ENCODE results near the gene KDM2B. TPM values are rescaled to one million over a fixed set of nuclear protein-coding genes. Genes with fewer than 3 reads are reported as not detected.

KDM2B gene
- total RNA-seq, 1 donor from 2014 or later = 79.2 TPM

GRCh38 chr12:121448771-121449315, 132.0 kb downstream of the KDM2B start:
- TF ChIP-seq CTCF (IDR thresholded peaks at IDR 0.05; ENCODE audit: unreplicated experiment) = no peak
- no peak overlapping the region for H3K4me3 Mint-ChIP-seq (ENCODE audit: low read depth)
- H3K27me3 Mint-ChIP-seq = no peaks in the 10 kb centered on the region
- no peak for DNase-seq (ENCODE audit: low spot score, unreplicated experiment)
- H3K4me1 Mint-ChIP-seq (ENCODE audit: low read depth) = peaks cover 6% of the 10 kb centered on the region
- peaks cover 11% of the 10 kb centered on the region for H3K36me3 Mint-ChIP-seq (ENCODE audit: insufficient read depth)
- peak overlapping the region; percentile 67 for H3K27ac Mint-ChIP-seq
- no peaks in the 10 kb centered on the region for H3K9me3 Mint-ChIP-seq (ENCODE audit: low read depth)

DNA sequence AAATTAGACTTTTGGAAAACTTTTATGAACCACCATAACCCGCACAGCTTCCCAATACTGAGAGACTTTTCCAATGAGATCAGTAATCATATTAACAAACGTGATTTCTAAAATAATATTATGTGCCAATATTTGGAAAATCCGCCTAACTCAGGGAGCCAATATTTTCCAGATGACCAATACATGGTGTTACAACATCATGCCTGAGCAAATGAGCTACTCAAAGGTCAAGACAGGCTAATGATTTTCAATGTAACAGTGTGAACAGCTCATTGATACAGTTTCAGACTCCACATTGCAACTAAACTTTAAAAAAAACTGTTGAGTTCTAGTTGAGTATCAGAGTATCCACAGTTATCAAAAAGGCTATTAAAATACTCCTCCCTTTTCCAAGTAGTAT, 134.1 kb downstream of the KDM2B start:
- H3K4me1 Mint-ChIP-seq (ENCODE audit: low read depth) = peaks cover 6% of the 10 kb centered on the region
- H3K27ac Mint-ChIP-seq = no peak overlapping the region
- TF ChIP-seq CTCF (IDR thresholded peaks at IDR 0.05; ENCODE audit: unreplicated experiment) = no peak
- DNase-seq (ENCODE audit: low spot score, unreplicated experiment) = no peak
- H3K9me3 Mint-ChIP-seq (ENCODE audit: low read depth) = no peaks in the 10 kb centered on the region
- no peak overlapping the region for H3K4me3 Mint-ChIP-seq (ENCODE audit: low read depth)
- no peaks in the 10 kb centered on the region for H3K27me3 Mint-ChIP-seq
- H3K36me3 Mint-ChIP-seq (ENCODE audit: insufficient read depth) = peaks cover 11% of the 10 kb centered on the region

- H3K4me3 Mint-ChIP-seq (ENCODE audit: low read depth) = no peak overlapping the region
- peaks cover 6% of the 10 kb centered on the region for H3K4me1 Mint-ChIP-seq (ENCODE audit: low read depth)
- no peaks in the 10 kb centered on the region for H3K27me3 Mint-ChIP-seq
- H3K36me3 Mint-ChIP-seq (ENCODE audit: insufficient read depth) = peaks cover 17% of the 10 kb centered on the region
- peak overlapping the region; percentile 57 for H3K27ac Mint-ChIP-seq
- H3K9me3 Mint-ChIP-seq (ENCODE audit: low read depth) = no peaks in the 10 kb centered on the region
- no peak for DNase-seq (ENCODE audit: low spot score, unreplicated experiment)
- TF ChIP-seq CTCF (IDR thresholded peaks at IDR 0.05; ENCODE audit: unreplicated experiment) = no peak
Measured at GRCh38 chr12:121444842-121445202, 136.0 kb downstream of the KDM2B start.

- no peaks in the 10 kb centered on the region for H3K9me3 Mint-ChIP-seq (ENCODE audit: low read depth)
- no peak for TF ChIP-seq CTCF (IDR thresholded peaks at IDR 0.05; ENCODE audit: unreplicated experiment)
- peak overlapping the region; percentile 52 for H3K27ac Mint-ChIP-seq
- DNase-seq (ENCODE audit: low spot score, unreplicated experiment) = no peak
- peaks cover 19% of the 10 kb centered on the region for H3K36me3 Mint-ChIP-seq (ENCODE audit: insufficient read depth)
- H3K4me3 Mint-ChIP-seq (ENCODE audit: low read depth) = no peak overlapping the region
- no peaks in the 10 kb centered on the region for H3K27me3 Mint-ChIP-seq
- H3K4me1 Mint-ChIP-seq (ENCODE audit: low read depth) = peaks cover 6% of the 10 kb centered on the region
Measured at GRCh38 chr12:121443911-121444841, 136.6 kb downstream of the KDM2B start.

- Mint-ChIP-seq H3K36me3 (ENCODE audit: insufficient read depth) (peaks cover 21% of the 10 kb centered on the region), H3K4me3 (ENCODE audit: low read depth) (no peak overlapping the region), H3K27me3 (no peaks in the 10 kb centered on the region), H3K9me3 (ENCODE audit: low read depth) (no peaks in the 10 kb centered on the region), H3K4me1 (ENCODE audit: low read depth) (peaks cover 6% of the 10 kb centered on the region), H3K27ac (peak overlapping the region; percentile 50)
- peak; percentile 82 for TF ChIP-seq CTCF (IDR thresholded peaks at IDR 0.05; ENCODE audit: unreplicated experiment)
- peak; percentile 79 for DNase-seq (ENCODE audit: low spot score, unreplicated experiment)
Measured at GRCh38 chr12:121443193-121443870, 137.5 kb downstream of the KDM2B start.

All from progenitor cell of endocrine pancreas (in vitro differentiated cells).